WTC11 (cell line): ENCODE results near the gene ZCCHC7. TPM values are rescaled to one million over a fixed set of nuclear protein-coding genes. Genes with fewer than 3 reads are reported as not detected.

Experiments
- ATAC-seq: fragments of 200-7000 bp; cut with Tn5 transposase; 2 replicates; pipeline ENCODE4 v1.10.0; 2021; ENCODE audit warnings: mild to moderate bottlenecking, moderate library complexity
- CTCF ChIA-PET: fragments of 300-600 bp; sonication (Branson Sonifier 250); formaldehyde crosslinking; loops from one replicate; lab custom pipeline; 2021; ENCODE audit warnings: antibody characterized with exemption; lab: Charles Lee
- POLR2A ChIA-PET: fragments of 350-600 bp; sonication (Branson Sonifier 250); formaldehyde crosslinking; loops from one replicate; lab custom pipeline; 2021; ENCODE audit warnings: antibody characterized with exemption; lab: Charles Lee
- DNase-seq: peaks from one replicate; pipeline ENCODE4 v3.0.0; 2021; ENCODE audit warnings: low spot score
- H3K27ac Mint-ChIP-seq: 2 replicates; pipeline ENCODE4 v1.8.0; 2021; ENCODE audit warnings: mixed read lengths
- H3K27me3 Mint-ChIP-seq: 2 replicates; pipeline ENCODE4 v1.8.0; 2021; ENCODE audit warnings: low read depth, mild to moderate bottlenecking, moderate library complexity, mixed read lengths
- H3K36me3 Mint-ChIP-seq: 2 replicates; pipeline ENCODE4 v1.8.0; 2021; ENCODE audit warnings: mixed read lengths
- H3K4me1 Mint-ChIP-seq: 2 replicates; pipeline ENCODE4 v1.8.0; 2022; ENCODE audit warnings: mixed read lengths
- H3K4me3 Mint-ChIP-seq: 2 replicates; pipeline ENCODE4 v1.8.0; 2021; ENCODE audit warnings: mild to moderate bottlenecking, moderate library complexity, mixed read lengths
- H3K9me3 Mint-ChIP-seq: 2 replicates; pipeline ENCODE4 v1.8.0; 2021; ENCODE audit warnings: mixed read lengths
- ATF1 ChIP-seq: sonication (generic); formaldehyde crosslinking; IDR thresholded peaks from 2 replicates; pipeline ENCODE4 v1.8.1; 2023; ENCODE audit warnings: mild to moderate bottlenecking, moderate library complexity, missing genetic modification reagents
- CBFB ChIP-seq: sonication (generic); formaldehyde crosslinking; IDR thresholded peaks from 2 replicates; pipeline ENCODE4 v1.8.1; 2022; ENCODE audit warnings: mild to moderate bottlenecking, low read depth, missing genetic modification reagents
- CDX4 ChIP-seq: fragments of 250-450 bp; sonication (Bioruptor Pico); IDR thresholded peaks from 2 replicates; pipeline ENCODE4 v1.9.0; 2021; ENCODE audit warnings: moderate library complexity, mild to moderate bottlenecking, inconsistent platforms, borderline replicate concordance
- E2F1 ChIP-seq: sonication (generic); formaldehyde crosslinking; IDR thresholded peaks from 2 replicates; pipeline ENCODE4 v1.8.0; 2022; ENCODE audit warnings: mild to moderate bottlenecking, missing genetic modification reagents
- EMX1 ChIP-seq: fragments of 250-450 bp; sonication (Bioruptor Pico); IDR thresholded peaks from 2 replicates; pipeline ENCODE4 v1.8.0; 2021; ENCODE audit warnings: mild to moderate bottlenecking
- HMGA2 ChIP-seq: fragments of 250-450 bp; sonication (Bioruptor Pico); IDR thresholded peaks from 2 replicates; pipeline ENCODE4 v1.4.0; 2021; ENCODE audit warnings: mild to moderate bottlenecking, moderate library complexity
- HMGXB4 ChIP-seq: sonication (generic); formaldehyde crosslinking; IDR thresholded peaks from 2 replicates; pipeline ENCODE4 v1.8.1; 2023; ENCODE audit warnings: mild to moderate bottlenecking, moderate library complexity, missing genetic modification reagents
- IRF1 ChIP-seq: sonication (generic); formaldehyde crosslinking; IDR thresholded peaks from 2 replicates; pipeline ENCODE4 v1.8.0; 2023; ENCODE audit warnings: missing genetic modification reagents
- MLX ChIP-seq: sonication (generic); formaldehyde crosslinking; IDR thresholded peaks from 2 replicates; pipeline ENCODE4 v1.8.1; 2023; ENCODE audit warnings: mild to moderate bottlenecking, missing genetic modification reagents, moderate library complexity
- NFATC4 ChIP-seq: fragments of 250-450 bp; sonication (Bioruptor Pico); IDR thresholded peaks from 2 replicates; pipeline ENCODE4 v1.9.0; 2021; ENCODE audit warnings: mild to moderate bottlenecking
- NFYB ChIP-seq: sonication (generic); formaldehyde crosslinking; conservative IDR thresholded peaks from 2 replicates; pipeline ENCODE4 v1.8.0; 2022; ENCODE audit warnings: low read depth, missing genetic modification reagents
- NR1H2 ChIP-seq: sonication (generic); formaldehyde crosslinking; IDR thresholded peaks from 2 replicates; pipeline ENCODE4 v1.9.0; 2021; ENCODE audit warnings: mild to moderate bottlenecking, moderate library complexity, missing genetic modification reagents
- NR3C1 ChIP-seq: sonication (generic); formaldehyde crosslinking; conservative IDR thresholded peaks from 2 replicates; pipeline ENCODE4 v1.8.1; 2023; ENCODE audit warnings: low read depth, mild to moderate bottlenecking, missing genetic modification reagents
- PRRX2 ChIP-seq: fragments of 250-450 bp; sonication (Bioruptor Pico); IDR thresholded peaks from 2 replicates; pipeline ENCODE4 v1.8.0; 2021; ENCODE audit warnings: mild to moderate bottlenecking
- TEAD4 ChIP-seq: sonication (generic); formaldehyde crosslinking; IDR thresholded peaks from 2 replicates; pipeline ENCODE4 v1.8.0; 2022; ENCODE audit warnings: mild to moderate bottlenecking, missing genetic modification reagents
- TP53 ChIP-seq: sonication (generic); formaldehyde crosslinking; IDR thresholded peaks from 2 replicates; pipeline ENCODE4 v1.8.1; 2023; ENCODE audit warnings: mild to moderate bottlenecking, missing genetic modification reagents
- USF1 ChIP-seq: sonication (generic); formaldehyde crosslinking; IDR thresholded peaks from 2 replicates; pipeline ENCODE4 v1.8.0; 2022; ENCODE audit warnings: mild to moderate bottlenecking, missing genetic modification reagents
- ZBTB43 ChIP-seq: sonication (generic); formaldehyde crosslinking; IDR thresholded peaks from 2 replicates; pipeline ENCODE4 v1.8.1; 2023; ENCODE audit warnings: mild to moderate bottlenecking, missing genetic modification reagents
- ZNF232 ChIP-seq: sonication (generic); formaldehyde crosslinking; IDR thresholded peaks from 2 replicates; pipeline ENCODE4 v1.8.0; 2022; ENCODE audit warnings: mild to moderate bottlenecking, missing genetic modification reagents
- ZNF263 ChIP-seq: sonication (generic); formaldehyde crosslinking; IDR thresholded peaks from 2 replicates; pipeline ENCODE4 v1.8.1; 2022; ENCODE audit warnings: low read depth, mild to moderate bottlenecking, moderate library complexity, missing genetic modification reagents
- ZNF416 ChIP-seq: fragments of 250-450 bp; sonication (Bioruptor Pico); IDR thresholded peaks from 2 replicates; pipeline ENCODE4 v1.9.0; 2021; ENCODE audit warnings: mild to moderate bottlenecking, inconsistent platforms
- ZNF423 ChIP-seq: fragments of 250-450 bp; sonication (Bioruptor Pico); IDR thresholded peaks from 2 replicates; pipeline ENCODE4 v2.1.2; 2022; ENCODE audit warnings: mild to moderate bottlenecking, moderate library complexity
- ZNF512 ChIP-seq: sonication (generic); formaldehyde crosslinking; IDR thresholded peaks from 2 replicates; pipeline ENCODE4 v1.8.1; 2022; ENCODE audit warnings: missing genetic modification reagents, borderline replicate concordance
- ZNF671 ChIP-seq: fragments of 250-450 bp; sonication (Bioruptor Pico); IDR thresholded peaks from 2 replicates; pipeline ENCODE4 v1.8.0; 2021; ENCODE audit warnings: mild to moderate bottlenecking
- total RNA-seq: library from RNA; stranded (reverse); gene quantifications from 3 replicates; pipeline ENCODE4 v1.2.3, GENCODE V29; 2021

Gene ZCCHC7
- total RNA-seq, 1 experiment from 2014 or later = 30.1 TPM

- ChIA-PET CTCF (interaction anchor here (0.6 kb wide), 1 partner anchor 71 kb away, joined by 3 read pairs; no protein-coding TSS in a partner anchor), POLR2A (no interaction called here)
- ATAC-seq = no peak
- no peaks in the 10 kb centered on the region for H3K27me3 Mint-ChIP-seq
- peaks cover 13% of the 10 kb centered on the region for H3K4me1 Mint-ChIP-seq
- no peak for TF ChIP-seq ZNF232 (CRISPR knock-in tag)
- peaks cover 6% of the 10 kb centered on the region for H3K36me3 Mint-ChIP-seq
- H3K4me3 Mint-ChIP-seq = no peak overlapping the region
- H3K27ac Mint-ChIP-seq = peak overlapping the region; percentile 58; the same call in 1 of the 2 replicates
- H3K9me3 Mint-ChIP-seq = peaks cover 6% of the 10 kb centered on the region
- no peak for DNase-seq
These were observed 58.4 kb downstream of the ZCCHC7 start for GRCh38 chr9:37178742-37179141.

GRCh38 chr9:37179576-37179975 is 59.2 kb downstream of the ZCCHC7 start:
- ChIA-PET POLR2A (interaction anchor here (0.5 kb wide), 1 partner anchor 60 kb away, joined by 4 read pairs; no protein-coding TSS in a partner anchor), CTCF (interaction anchor here (0.6 kb wide), 1 partner anchor 70 kb away, joined by 3 read pairs; no protein-coding TSS in a partner anchor)
- Mint-ChIP-seq H3K4me1 (peaks cover 21% of the 10 kb centered on the region), H3K27me3 (no peaks in the 10 kb centered on the region), H3K36me3 (peaks cover 6% of the 10 kb centered on the region), H3K4me3 (no peak overlapping the region), H3K27ac (no peak overlapping the region), H3K9me3 (peaks cover 6% of the 10 kb centered on the region)
- DNase-seq (no peak), ATAC-seq (no peak)
- no peak for TF ChIP-seq ZNF263
- no peak for TF ChIP-seq NFYB (CRISPR knock-in tag)
- no peak for TF ChIP-seq TEAD4 (CRISPR knock-in tag)
- no peak for TF ChIP-seq ZNF232 (CRISPR knock-in tag)
- no peak for TF ChIP-seq E2F1 (CRISPR knock-in tag)
- no peak for TF ChIP-seq ZBTB43 (CRISPR knock-in tag)
- TF ChIP-seq HMGXB4 = no peak
- TF ChIP-seq ZNF416 (CRISPR knock-in tag) = no peak
- TF ChIP-seq NR1H2 (CRISPR knock-in tag) = no peak
- TF ChIP-seq ZNF512 (CRISPR knock-in tag) = no peak
- no peak for TF ChIP-seq PRRX2 (CRISPR knock-in tag)
- TF ChIP-seq ZNF423 (CRISPR knock-in tag) = no peak
- TF ChIP-seq CDX4 (CRISPR knock-in tag) = no peak
- no peak for TF ChIP-seq CBFB (CRISPR knock-in tag)
- no peak for TF ChIP-seq ATF1 (CRISPR knock-in tag)
- TF ChIP-seq NR3C1 (CRISPR knock-in tag) = no peak

- ChIA-PET POLR2A (interaction anchor here (0.5 kb wide), 1 partner anchor 61 kb away, joined by 4 read pairs; no protein-coding TSS in a partner anchor), CTCF (no interaction called here)
- Mint-ChIP-seq H3K36me3 (peaks cover 6% of the 10 kb centered on the region), H3K27me3 (no peaks in the 10 kb centered on the region), H3K9me3 (peaks cover 9% of the 10 kb centered on the region), H3K27ac (no peak overlapping the region), H3K4me3 (no peak overlapping the region), H3K4me1 (peaks cover 26% of the 10 kb centered on the region)
- ATAC-seq = no peak
- DNase-seq = no peak
- TF ChIP-seq ZNF671 (CRISPR knock-in tag) (no peak), USF1 (CRISPR knock-in tag) (no peak), HMGA2 (no peak), NFYB (CRISPR knock-in tag) (no peak), EMX1 (no peak), NFATC4 (no peak), TP53 (no peak), IRF1 (no peak), MLX (no peak)
These were observed 59.8 kb downstream of the ZCCHC7 start for GRCh38 chr9:37180138-37180537.
